Vagina (tissue), 2 donors: Measurements from ENCODE around the gene NUMB. TPM values are rescaled to one million over a fixed set of nuclear protein-coding genes. Genes with fewer than 3 reads are reported as not detected.
"Not testable (repeated sequence)": the region's sequence is repeated elsewhere in the genome, so short reads cannot be mapped to it uniquely, and the experiment has no call there.

ENCODE experiments used
- DNase-seq, 2 donors: peaks; one replicate each; pipeline ENCODE4 v3.0.0-alpha.2; 2017; ENCODE audit errors: extremely low spot score in 2 of 2
- H3K27ac ChIP-seq: fragments of 200-600 bp; sonication (generic); one replicate; pipeline ENCODE4 v1.5.1; 2019
- H3K27me3 ChIP-seq: fragments of 200-600 bp; sonication (generic); one replicate; pipeline ENCODE4 v1.5.1; 2019
- H3K36me3 ChIP-seq, 2 donors: fragments of 200-600 bp; sonication (generic); one replicate each; pipeline ENCODE4 v1.5.1; 2017 to 2019
- H3K4me1 ChIP-seq: fragments of 200-600 bp; sonication (generic); one replicate; pipeline ENCODE4 v1.5.1; 2019
- H3K4me3 ChIP-seq, 2 donors: fragments of 200-600 bp; sonication (generic); 1 replicate in 1 of 2; 2 replicates in 1 of 2; pipeline ENCODE4 v1.5.1; 2016 to 2019
- H3K9me3 ChIP-seq: fragments of 200-600 bp; sonication (generic); one replicate; pipeline ENCODE4 v1.5.1; 2019
- POLR2A ChIP-seq, 2 donors: fragments of 450-650 bp; IDR thresholded peaks; one replicate each; pipeline ENCODE4 v1.6.1; 2017; ENCODE audit warnings: antibody characterized with exemption in 2 of 2, mild to moderate bottlenecking in 2 of 2, moderate library complexity in 2 of 2
- POLR2AphosphoS5 ChIP-seq, 2 donors: sonication (generic); formaldehyde crosslinking; IDR thresholded peaks; one replicate each; pipeline ENCODE4 v1.9.0; 2017; ENCODE audit warnings: antibody characterized with exemption in 2 of 2, mild to moderate bottlenecking in 2 of 2, low read depth in 1 of 2; ENCODE audit not compliant: insufficient read depth in 1 of 2
- intact Hi-C: fragments of 100-400 bp; cut with DNase I; formaldehyde crosslinking; loops from one replicate; pipeline ENCODE4 v1.15.1; 2023
- total RNA-seq: library from RNA; depleted of rRNA; stranded (reverse); fragments of >200 nt; gene quantifications from one replicate; pipeline ENCODE4 v1.2.3, GENCODE V29; 2016
- TF ChIP-seq, protein P1 (sequence below), 3 experiments: fragments of 450-650 bp in 2 of 3; fragments of 200-600 bp in 1 of 3; sonication (generic) in 1 of 3; IDR thresholded peaks; one replicate each; pipeline ENCODE4 v1.5.1; 2017 to 2019; ENCODE audit warnings: antibody characterized with exemption in 3 of 3, mild to moderate bottlenecking in 2 of 3, moderate library complexity in 2 of 3

NUMB gene
- total RNA-seq, 1 donor from 2014 or later: 48.1 TPM

DNA sequence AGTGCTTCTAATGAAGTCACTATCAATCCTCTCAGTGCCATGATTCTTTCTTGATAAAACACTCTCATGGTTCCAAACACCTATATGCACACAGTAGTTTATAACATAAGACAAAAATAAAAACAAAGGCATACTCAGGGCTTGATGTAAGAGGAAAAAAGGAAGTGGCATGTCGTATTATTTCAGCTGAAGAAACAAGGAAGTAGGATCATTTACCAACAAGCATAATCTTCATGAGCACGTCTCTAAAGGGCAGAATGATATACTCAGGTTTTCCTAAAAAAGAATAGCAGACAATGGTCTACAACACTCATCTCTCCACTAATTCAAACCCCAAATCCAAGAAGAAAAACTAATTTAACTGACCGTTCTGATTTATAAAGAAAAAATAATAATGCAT is 33.9 kb downstream of the NUMB start:
- Histone ChIP-seq H3K4me1 (peaks cover 33% of the 10 kb centered on the region), H3K27ac (no peak overlapping the region), H3K9me3 (no peaks in the 10 kb centered on the region), H3K36me3 (no peaks in the 10 kb centered on the region), H3K4me3 (no peak overlapping the region), H3K27me3 (no peaks in the 10 kb centered on the region)
- no peak for DNase-seq
- intact Hi-C loops: no loop called here
- TF ChIP-seq, protein P1, sequence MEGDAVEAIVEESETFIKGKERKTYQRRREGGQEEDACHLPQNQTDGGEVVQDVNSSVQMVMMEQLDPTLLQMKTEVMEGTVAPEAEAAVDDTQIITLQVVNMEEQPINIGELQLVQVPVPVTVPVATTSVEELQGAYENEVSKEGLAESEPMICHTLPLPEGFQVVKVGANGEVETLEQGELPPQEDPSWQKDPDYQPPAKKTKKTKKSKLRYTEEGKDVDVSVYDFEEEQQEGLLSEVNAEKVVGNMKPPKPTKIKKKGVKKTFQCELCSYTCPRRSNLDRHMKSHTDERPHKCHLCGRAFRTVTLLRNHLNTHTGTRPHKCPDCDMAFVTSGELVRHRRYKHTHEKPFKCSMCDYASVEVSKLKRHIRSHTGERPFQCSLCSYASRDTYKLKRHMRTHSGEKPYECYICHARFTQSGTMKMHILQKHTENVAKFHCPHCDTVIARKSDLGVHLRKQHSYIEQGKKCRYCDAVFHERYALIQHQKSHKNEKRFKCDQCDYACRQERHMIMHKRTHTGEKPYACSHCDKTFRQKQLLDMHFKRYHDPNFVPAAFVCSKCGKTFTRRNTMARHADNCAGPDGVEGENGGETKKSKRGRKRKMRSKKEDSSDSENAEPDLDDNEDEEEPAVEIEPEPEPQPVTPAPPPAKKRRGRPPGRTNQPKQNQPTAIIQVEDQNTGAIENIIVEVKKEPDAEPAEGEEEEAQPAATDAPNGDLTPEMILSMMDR (IDR thresholded peaks at IDR 0.05): no peak

GRCh38 chr14:73423092-73423491 is 35.3 kb downstream of the NUMB start:
- H3K27me3 ChIP-seq, intact Hi-C loops, DNase-seq, H3K4me3 ChIP-seq, H3K9me3 ChIP-seq, H3K36me3 ChIP-seq, H3K27ac ChIP-seq: not testable (repeated sequence)
- peaks cover 22% of the 10 kb centered on the region for H3K4me1 ChIP-seq

DNA sequence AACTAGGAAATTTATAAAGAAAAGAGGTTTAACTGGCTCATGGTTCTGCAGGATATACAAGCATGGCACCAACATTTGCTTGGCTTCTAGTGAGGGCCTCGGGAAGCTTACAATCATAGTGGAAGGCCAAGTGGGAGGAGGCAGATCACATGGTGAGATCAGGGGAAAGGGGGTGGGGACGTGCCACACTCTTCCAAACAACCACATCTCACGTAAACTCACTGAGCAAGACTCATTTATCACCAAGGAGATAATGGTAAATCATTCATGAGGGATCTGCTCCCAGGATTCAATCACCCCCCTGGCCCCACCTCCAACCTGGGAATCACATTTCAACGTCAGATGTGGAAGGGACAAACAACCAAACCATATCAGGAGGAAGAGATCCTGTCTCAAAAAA is 35.8 kb downstream of the NUMB start:
- Histone ChIP-seq H3K4me3 (no peak overlapping the region), H3K27ac (no peak overlapping the region), H3K27me3 (no peaks in the 10 kb centered on the region), H3K36me3 (no peaks in the 10 kb centered on the region), H3K4me1 (peaks cover 17% of the 10 kb centered on the region), H3K9me3 (no peaks in the 10 kb centered on the region)
- TF ChIP-seq POLR2AphosphoS5 (IDR thresholded peaks at IDR 0.05; ENCODE audit: insufficient read depth in 1 of 2, low read depth in 1 of 2) (no peak), POLR2A (IDR thresholded peaks at IDR 0.05) (no peak)
- TF ChIP-seq, protein P1 (IDR thresholded peaks at IDR 0.05): no peak
- intact Hi-C loops: no loop called here
- DNase-seq: no peak

DNA sequence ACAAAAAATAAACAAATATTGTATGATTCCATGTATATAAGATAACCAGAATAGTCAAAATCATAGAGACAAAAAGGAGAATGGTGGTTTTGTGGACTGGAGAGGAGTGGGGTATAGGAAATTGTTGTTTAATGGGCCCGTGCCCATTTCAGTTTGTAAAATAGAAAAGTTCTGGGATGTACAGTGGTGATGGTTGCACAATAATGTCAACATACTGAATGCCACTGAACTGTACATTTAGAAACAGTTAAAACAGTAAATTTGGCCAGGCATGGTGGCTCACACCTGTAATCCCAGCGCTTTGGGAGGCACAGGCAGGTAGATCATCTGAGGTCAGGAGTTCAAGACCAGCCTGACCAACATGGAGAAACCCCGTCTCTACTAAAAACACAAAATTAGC is 40.1 kb downstream of the NUMB start:
- no peaks in the 10 kb centered on the region for H3K36me3 ChIP-seq
- no peak for TF ChIP-seq POLR2A (IDR thresholded peaks at IDR 0.05)
- TF ChIP-seq POLR2AphosphoS5 (IDR thresholded peaks at IDR 0.05; ENCODE audit: insufficient read depth in 1 of 2, low read depth in 1 of 2): no peak
- TF ChIP-seq, protein P1 (IDR thresholded peaks at IDR 0.05): no peak
- no peaks in the 10 kb centered on the region for H3K9me3 ChIP-seq
- no peaks in the 10 kb centered on the region for H3K4me1 ChIP-seq
- intact Hi-C loops: no loop called here
- H3K27ac ChIP-seq: no peak overlapping the region
- no peaks in the 10 kb centered on the region for H3K27me3 ChIP-seq
- DNase-seq: no peak
- H3K4me3 ChIP-seq: no peak overlapping the region

GRCh38 chr14:73406248-73406647 is 52.1 kb downstream of the NUMB start:
- H3K4me3 ChIP-seq, H3K36me3 ChIP-seq, H3K27ac ChIP-seq, DNase-seq, H3K4me1 ChIP-seq, intact Hi-C loops, H3K9me3 ChIP-seq, H3K27me3 ChIP-seq: not testable (repeated sequence)

DNA sequence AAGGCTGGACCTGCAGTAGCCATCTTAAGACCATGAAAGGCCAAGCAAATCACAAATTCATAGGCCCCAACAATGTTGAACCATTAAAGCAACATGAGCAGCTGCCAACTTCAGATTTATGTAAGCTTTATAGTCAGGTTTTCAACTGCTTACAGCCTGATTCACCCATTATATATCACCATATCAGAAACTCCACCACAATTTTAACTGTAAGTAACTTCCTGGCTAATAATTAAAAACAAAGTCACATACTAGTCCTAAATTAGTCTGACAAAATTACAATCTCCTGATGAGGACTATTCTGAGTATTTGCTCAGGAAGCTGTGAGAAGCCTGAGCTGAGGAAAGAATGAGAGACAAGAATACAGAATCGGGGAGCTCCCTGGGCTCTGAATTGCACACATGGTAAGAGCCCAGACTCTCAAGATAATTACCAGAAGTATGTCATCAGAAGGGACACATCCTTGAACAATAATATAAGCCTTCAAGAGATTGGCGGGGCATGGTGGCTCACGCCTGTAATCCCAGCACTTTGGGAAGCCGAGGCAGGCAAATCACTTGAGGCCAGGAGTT is 55.1 kb downstream of the NUMB start:
- no peaks in the 10 kb centered on the region for H3K27me3 ChIP-seq
- H3K36me3 ChIP-seq: no peaks in the 10 kb centered on the region
- TF ChIP-seq, protein P1 (IDR thresholded peaks at IDR 0.05): no peak
- TF ChIP-seq POLR2A (IDR thresholded peaks at IDR 0.05) (no peak), POLR2AphosphoS5 (IDR thresholded peaks at IDR 0.05; ENCODE audit: insufficient read depth in 1 of 2, low read depth in 1 of 2) (no peak)
- DNase-seq: no peak
- no peaks in the 10 kb centered on the region for H3K4me1 ChIP-seq
- no peaks in the 10 kb centered on the region for H3K9me3 ChIP-seq
- intact Hi-C loops: no loop called here
- H3K27ac ChIP-seq: no peak overlapping the region
- no peak overlapping the region for H3K4me3 ChIP-seq
